Stimulated activated CD4-positive, alpha-beta T cell treated with anti-CD3 and anti-CD28 coated beads, TNF-alpha, amount 100 ng/mL, for 1 hour (primary cell): ENCODE results near the gene USB1.

ENCODE experiments used
- DNase-seq, 3 donors: peaks; one replicate each; pipeline ENCODE4 v3.0.0-alpha.2; 2020; ENCODE audit warnings: low read depth in 3 of 3, low spot score in 1 of 3

The USB1 gene

DNA sequence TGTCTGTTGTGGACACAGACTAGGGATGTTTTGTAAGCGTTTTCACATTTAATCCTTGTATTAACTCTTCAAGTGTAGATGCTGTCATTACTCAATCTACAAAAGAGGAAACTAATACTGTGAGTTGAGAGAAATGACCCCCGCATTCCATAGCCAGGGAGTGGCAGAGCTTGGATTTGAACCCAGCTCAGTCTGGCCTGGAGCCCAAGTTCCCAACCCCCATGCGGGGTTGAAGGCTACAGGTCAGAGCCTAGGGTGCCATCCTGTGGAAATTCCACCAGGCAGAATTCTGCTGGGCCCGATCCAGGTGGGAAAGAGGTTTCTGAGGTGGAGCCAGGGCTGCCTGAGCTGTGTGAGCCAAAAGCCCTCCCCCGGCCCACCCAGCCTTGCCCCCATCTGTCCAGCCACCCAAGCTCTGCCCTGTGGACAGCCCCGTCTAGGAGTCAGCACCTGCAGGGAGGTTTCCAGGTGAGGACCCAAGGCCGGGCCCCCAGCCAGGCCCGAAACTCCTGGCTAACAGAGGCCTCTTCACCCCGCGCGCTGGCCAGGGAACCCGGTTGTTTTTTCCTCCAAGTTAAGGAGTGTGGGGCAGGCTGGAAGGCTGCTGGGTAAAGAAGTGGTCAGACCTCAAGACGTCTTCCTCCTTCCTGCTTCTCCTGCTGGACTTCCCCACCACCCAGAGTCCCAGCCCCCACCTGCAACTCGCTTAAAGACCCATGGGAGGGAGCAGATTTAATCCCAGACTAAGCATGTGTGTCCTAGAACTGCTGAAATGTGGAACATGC lies 30.0 kb downstream of the USB1 start:
- DNase-seq = no peak

DNA sequence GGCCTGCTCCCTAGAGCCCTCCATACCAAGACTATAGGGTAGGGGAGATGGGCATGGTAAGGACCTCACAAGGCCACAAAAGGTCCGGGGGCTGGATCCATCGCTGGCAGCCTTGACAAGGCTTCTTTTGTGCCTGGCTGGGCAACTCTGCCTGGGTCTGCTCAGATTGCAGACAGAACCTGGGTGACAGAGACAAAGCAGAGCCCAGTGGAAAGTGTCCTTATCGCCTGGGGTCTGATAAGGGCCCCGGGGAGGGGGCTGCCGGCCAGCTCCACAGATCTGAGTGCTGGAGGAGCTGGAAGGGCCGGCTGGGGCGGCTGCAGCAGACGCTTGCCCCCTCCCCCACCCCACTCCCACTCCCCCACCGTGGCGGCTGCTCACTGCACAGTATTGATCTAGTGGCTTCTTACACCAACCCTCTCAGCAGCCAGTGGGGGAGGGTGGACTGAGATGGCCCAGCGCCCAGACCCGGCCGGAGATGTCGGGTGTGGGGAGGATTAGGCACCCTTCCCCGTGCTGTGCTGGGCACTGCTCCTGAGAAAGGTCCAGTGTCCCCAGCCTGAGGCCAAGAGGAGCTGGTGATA lies 31.6 kb downstream of the USB1 start:
- no peak for DNase-seq

DNA sequence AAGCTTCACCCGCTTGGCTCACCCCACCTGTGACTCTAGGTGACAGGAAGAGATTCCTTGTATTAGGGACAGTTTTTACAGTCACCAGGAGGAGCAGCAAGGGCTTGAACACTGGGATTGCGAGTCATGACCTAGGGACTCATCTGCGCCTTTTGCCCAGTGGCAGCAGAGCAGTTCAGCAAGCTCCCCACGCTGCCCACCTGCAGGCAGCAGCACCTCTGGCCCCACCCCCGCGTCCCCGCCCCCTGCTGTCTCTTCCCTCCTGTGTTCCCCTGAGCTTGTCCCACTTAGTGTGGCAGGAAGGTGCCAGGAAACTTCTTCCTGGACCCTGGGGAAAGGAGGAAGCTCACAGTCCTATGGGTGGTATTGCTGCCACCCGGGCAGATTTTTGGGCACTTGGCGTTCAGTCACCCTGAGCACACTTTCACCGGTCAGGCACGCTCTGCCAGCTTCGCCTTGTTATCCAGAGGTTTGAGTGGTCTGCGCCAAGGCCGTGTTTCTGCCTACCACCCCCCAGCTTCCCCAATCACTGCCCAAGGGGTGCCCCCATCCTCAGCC lies 33.0 kb downstream of the USB1 start:
- DNase-seq = no peak

DNA sequence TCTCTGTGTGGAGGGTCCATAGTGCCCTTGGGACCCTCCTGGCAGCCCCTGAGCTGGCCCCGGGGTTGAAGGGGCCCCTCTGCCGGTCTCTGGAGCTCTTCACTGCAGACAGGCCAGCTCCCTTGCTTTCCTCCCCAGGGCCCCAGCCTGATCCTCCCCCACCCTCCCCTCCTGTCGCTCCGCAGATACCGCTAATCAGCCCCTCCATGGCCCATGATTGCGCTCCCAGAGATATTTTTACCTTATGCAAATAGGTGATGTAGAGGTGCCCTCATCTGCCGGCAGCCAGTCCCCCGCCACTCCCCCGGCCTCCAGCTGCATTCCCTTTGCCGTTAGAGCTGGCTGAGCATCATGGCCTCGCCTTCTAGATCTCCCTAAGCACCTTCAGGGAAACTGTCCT lies 33.6 kb downstream of the USB1 start:
- no peak for DNase-seq

DNA sequence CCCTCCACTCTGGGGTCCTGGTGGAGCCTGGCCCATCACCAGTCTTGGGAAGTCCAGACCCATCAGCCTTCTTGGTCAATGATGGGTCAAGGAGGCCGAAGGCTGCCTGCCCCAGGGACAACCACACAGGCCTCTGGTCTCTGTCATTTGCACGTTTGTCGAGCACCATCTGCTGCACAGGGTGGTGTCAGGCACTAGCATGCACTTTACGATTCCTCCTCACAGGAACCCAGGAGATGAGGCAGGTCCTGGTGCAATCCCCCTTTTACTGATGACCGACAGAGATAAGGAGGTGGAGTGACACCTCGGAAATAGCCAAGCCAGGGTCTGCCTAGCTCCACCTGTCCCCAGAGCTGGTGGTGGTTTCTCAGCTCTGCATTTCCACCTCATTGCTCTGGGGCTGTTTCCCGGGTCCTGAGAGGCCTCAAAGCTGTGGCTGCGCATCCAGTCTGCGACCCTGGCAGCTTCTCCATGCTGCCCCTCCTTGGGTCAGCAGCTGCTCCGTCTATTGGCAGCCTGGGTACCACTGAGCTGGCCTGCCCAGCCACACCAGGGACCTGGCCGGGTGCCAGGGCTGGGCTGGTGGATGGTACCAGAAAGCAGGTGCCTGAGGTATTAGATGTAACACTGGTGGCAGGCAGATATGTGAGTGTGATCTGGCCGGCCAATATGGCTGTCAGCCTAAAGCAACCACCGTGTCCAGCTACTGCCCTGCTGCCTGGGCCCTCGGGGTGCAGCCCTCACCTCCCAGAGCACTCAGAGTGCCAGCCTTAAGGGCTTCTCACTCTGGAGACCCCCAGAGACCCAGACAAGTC lies 34.4 kb downstream of the USB1 start:
- DNase-seq = no peak

DNA sequence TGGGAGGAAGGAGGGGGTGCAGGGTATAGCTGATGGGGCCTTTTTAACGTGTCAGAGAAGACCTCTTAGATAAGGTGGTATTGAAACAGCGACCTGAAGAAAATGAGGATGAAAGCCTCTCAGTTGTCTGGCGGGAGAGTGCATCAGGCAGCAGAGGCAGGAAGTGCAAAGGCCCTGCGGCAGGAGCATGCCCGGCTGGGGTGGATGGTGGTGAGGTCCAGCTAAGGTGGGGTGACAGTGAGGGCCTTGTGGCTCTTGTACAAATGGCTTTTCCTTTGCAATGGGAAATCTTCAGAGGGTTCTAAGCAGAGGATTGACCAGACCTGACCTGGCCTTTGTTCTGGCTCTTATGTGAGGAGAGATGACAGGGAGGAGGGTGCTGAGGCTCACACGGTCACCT lies 35.7 kb downstream of the USB1 start:
- no peak for DNase-seq

DNA sequence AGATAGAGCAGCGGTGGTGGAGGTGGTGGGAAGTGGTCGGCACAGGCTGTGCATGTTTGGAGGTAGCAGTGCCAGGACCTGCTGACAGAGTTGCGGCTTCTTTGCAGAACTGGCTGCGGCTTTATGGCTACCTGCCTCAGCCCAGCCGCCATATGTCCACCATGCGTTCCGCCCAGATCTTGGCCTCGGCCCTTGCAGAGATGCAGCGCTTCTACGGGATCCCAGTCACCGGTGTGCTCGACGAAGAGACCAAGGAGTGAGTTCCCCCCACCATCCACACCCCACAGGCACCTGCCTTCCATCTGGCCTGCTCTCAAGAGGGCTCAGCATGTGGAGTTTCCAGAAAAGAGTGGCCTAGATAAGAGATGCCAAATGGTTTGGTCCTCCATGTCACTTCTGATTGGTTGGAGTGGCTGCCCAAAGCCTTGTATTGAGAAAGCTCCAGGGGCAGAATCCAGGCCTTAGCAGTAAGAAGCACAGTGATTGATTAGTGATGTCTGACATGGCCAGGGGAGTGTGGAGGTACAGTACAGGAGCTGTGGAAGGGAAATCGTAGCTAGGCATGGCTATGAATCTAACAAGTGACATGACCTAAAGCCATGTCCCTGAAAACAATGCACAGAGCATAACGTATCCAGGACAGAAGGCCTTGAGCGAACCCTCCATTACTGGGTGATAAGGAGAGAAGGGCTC lies 36.3 kb downstream of the USB1 start:
- no peak for DNase-seq

DNA sequence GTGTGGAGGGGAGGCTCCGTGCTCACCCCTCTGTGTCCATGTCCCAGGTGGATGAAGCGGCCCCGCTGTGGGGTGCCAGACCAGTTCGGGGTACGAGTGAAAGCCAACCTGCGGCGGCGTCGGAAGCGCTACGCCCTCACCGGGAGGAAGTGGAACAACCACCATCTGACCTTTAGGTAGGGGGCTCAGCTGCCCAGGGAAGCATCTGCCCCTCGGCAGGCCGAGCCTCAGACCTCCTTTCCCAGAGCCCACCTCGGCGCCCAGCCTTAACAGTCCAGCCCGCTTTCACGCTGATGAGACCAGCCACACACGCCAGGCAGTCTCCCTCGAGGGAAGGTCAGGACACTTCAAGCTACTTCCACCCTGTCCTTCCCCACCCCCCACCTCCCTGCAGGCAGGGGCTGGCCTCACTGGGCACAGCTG lies 37.0 kb downstream of the USB1 start:
- DNase-seq = no peak

DNA sequence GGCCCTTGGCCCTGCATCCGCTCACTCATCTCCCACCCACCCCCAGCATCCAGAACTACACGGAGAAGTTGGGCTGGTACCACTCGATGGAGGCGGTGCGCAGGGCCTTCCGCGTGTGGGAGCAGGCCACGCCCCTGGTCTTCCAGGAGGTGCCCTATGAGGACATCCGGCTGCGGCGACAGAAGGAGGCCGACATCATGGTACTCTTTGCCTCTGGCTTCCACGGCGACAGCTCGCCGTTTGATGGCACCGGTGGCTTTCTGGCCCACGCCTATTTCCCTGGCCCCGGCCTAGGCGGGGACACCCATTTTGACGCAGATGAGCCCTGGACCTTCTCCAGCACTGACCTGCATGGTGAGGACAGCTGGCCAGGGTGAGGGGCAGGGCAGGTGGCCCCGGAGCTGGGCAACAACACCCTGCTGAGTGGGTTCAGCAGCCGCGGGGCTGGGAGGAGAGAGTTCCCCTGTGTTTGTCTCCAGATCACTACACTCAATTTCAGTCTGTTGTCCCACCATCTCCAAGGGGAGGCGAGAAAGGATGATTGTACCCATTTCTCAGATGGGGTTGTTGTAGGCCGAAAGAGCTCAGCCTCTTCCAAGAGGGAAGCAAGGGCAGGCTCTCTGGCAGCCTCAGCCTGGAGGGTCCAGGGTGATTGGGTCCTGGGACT lies 38.8 kb downstream of the USB1 start:
- DNase-seq = no peak

DNA sequence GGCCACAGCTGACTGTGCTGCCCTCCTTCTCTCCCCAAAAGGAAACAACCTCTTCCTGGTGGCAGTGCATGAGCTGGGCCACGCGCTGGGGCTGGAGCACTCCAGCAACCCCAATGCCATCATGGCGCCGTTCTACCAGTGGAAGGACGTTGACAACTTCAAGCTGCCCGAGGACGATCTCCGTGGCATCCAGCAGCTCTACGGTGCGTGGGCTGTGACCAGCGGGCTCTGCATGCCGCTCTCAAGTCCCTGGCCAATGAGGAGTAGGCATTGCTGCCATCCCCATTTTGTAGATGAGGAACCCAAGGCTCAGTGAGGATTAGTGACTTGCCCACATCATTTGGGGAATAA lies 39.3 kb downstream of the USB1 start:
- DNase-seq = no peak

DNA sequence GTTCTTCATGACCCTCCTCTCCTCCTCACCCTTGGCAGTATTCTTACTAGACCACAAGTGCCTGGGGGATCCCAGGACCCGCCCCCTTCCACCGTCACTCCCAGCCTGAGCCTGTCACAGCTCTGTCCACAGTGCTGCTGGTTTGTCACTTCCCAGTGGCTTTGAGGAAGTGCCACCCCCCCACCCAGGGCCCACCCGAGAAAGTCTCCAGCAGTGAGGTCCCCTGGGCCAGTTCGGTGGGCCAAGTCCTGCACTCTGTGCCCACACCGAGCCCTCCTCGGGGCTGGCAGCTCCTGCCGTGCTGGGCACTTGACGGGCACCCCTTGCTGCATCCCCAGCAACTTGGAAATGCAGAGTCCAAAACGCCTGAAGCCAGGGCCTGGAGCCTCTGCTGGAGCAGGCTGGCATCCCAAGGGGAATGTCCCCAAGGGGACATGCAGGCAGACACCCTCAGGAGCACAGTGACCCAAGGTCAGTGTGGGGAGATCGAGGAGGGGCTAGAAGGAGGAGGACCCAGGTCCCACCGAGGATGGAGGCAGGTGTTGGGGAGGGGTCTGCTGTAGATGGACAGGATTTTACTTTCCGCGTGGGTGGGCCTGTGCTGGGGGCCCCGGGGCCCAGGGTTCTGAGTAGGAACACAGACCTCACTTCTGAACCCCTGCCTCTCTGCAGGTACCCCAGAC lies 39.9 kb downstream of the USB1 start:
- no peak for DNase-seq

DNA sequence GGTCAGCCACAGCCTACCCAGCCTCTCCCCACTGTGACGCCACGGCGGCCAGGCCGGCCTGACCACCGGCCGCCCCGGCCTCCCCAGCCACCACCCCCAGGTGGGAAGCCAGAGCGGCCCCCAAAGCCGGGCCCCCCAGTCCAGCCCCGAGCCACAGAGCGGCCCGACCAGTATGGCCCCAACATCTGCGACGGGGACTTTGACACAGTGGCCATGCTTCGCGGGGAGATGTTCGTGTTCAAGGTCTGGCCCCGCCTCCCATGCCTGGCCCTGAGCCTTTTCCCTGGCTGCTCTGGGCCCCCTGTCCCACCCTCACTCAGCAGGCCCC lies 40.4 kb downstream of the USB1 start:
- DNase-seq = no peak

DNA sequence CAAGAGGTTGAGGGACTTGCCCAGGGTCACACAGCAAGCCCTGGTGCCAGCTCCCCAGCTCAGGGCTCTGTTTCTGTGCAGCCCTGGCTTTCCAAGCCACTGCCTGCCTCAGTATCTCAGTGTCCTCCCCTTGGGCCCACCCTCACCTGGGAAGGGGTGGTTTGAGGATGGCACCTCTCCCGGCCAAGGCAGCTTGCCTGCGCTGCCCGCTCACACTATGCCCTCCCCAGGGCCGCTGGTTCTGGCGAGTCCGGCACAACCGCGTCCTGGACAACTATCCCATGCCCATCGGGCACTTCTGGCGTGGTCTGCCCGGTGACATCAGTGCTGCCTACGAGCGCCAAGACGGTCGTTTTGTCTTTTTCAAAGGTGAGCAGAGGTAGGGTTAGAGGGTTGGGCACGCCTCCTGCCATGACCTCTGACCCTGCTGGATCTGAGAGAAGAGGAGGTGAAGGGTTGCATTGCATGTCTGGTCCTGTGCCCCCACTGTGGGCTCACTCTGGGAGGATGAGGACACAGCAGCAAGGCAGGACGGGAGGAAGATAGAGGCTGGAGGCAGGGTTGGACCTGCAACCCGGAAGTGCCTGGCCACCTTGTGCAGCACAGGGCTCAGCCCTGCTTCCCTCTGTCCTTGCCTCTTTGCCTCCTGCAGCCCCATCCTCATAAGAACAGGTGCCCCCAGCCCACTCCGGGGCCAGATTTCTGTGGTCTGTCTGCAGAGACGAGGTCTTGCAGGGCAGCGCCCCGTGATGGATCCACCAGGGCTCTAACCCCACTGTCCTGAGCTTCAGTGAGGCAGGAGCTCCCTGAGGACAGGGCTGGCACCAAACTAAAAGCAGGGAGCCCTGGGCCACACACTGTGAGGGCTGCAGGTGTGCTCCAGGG lies 41.0 kb downstream of the USB1 start:
- no peak for DNase-seq

DNA sequence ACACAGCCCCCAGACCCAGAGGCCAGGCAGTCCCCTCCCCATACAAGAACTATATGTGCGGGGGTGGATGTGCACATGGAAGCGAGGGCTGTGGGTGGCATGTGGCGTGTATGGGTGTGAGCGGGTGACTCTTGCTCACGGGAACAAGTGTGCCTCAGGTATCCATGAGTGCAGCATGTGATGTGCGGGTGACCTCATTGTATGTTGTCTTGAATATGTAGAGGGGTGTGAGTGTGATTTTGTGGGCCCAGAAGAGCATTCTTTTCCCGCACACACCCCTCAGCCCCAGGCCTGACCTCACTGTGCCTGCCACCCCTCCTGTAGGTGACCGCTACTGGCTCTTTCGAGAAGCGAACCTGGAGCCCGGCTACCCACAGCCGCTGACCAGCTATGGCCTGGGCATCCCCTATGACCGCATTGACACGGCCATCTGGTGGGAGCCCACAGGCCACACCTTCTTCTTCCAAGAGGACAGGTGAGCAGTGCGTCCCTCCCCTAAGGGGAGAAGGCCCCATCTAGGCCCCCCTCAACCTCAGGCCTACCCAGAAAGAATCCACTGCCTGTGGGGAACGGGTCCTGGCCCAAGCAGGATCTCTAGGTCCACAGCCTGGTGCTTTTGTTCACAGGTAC lies 41.8 kb downstream of the USB1 start:
- DNase-seq = no peak

DNA sequence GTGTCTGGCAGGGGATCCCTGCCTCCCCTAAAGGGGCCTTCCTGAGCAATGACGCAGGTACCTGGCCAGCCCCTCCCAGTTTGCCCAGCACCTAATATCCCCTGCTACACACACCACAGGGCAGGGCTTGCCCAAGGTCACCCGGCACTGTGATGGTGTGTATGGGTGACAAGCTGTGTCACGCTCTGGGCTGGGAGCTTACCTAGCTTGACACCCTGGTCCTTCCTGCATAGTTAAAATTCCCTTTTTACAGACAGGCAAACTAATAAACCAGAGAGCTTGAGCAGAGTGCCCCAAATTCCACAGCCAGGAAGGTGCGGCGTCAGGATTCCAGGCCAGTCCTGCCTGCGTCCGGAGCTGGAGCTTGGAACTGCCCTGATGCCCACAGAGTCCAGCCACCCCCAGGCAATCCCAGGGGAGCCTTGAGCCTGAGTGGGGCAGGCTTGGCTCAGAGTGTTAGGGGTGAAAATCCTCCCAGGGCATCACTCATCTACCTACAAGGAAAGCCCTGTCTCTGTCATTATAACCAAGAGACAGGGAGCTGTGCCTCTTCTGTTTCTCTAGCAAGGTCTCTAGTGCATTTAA lies 42.5 kb downstream of the USB1 start:
- no peak for DNase-seq

DNA sequence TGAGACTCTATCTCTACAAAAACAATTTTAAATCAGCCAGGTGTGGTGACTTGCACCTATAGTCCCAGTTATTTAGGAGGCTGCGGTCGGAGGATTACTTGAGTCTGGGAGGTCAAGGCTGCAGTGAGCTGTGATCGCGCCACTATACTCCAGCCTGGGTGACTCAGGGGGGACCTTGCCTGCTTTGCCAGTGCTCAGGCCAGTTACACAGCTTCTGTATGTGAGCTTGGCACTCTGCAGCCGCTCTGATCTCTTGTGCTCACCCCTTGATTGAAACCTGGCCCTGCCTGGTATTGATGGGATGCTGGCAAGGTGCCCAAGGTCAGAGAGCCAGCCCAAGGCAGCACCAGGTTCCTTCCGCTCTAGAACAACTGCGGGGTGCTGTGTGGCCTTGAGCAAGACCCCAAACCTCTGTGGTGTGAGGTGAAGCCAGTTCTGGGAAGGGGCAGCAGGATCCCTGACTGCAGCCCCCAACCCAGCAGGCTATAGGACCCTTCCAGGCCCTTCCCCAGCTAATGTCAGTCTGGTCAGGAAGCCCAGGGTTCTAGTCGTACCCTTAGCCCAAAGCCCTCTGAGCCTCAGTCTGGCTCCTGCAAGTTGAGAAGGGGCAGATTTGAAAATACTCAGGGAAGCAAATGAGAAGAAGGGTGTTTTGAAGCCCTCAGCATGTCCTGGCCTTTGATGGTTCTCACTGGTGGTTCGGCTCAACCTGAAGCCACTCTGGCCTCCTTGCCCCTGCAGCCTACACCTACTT lies 43.2 kb downstream of the USB1 start:
- DNase-seq = no peak

DNA sequence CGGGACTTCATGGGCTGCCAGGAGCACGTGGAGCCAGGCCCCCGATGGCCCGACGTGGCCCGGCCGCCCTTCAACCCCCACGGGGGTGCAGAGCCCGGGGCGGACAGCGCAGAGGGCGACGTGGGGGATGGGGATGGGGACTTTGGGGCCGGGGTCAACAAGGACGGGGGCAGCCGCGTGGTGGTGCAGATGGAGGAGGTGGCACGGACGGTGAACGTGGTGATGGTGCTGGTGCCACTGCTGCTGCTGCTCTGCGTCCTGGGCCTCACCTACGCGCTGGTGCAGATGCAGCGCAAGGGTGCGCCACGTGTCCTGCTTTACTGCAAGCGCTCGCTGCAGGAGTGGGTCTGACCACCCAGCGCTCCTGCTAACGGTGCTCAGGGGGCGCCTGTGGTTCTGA lies 43.9 kb downstream of the USB1 start:
- DNase-seq = no peak
